Erythroblast (primary cell): ENCODE data around the gene PCDH9.

ENCODE experiments used
- GATA1 ChIP-seq: IDR thresholded peaks from 2 replicates; pipeline ENCODE4 v1.6.1; 2011; ENCODE audit warnings: low read depth, mild to moderate bottlenecking, control low read depth, low read length, moderate library complexity
- POLR2A ChIP-seq: IDR thresholded peaks from 2 replicates; pipeline ENCODE4 v1.6.1; 2011; ENCODE audit warnings: mild to moderate bottlenecking, low read length

GRCh38 chr13:67087527-67087926, 142.6 kb downstream of the PCDH9 start:
- TF ChIP-seq POLR2A (no peak), GATA1 (no peak)
